GM18868 (cell line): ENCODE data around the gene NCBP2L.
A peak's percentile ranks its signal among the peaks of the same experiment; 100 is the strongest.
"Not testable (repeated sequence)": the region's sequence is repeated elsewhere in the genome, so short reads cannot be mapped to it uniquely, and the experiment has no call there.

ENCODE experiments used
- ATAC-seq: cut with Tn5 transposase; IDR thresholded peaks from one replicate; pipeline ENCODE4 v1.9.1; 2021; ENCODE audit warnings: mild to moderate bottlenecking, moderate library complexity; ENCODE audit not compliant: unreplicated experiment

The NCBP2L gene

DNA sequence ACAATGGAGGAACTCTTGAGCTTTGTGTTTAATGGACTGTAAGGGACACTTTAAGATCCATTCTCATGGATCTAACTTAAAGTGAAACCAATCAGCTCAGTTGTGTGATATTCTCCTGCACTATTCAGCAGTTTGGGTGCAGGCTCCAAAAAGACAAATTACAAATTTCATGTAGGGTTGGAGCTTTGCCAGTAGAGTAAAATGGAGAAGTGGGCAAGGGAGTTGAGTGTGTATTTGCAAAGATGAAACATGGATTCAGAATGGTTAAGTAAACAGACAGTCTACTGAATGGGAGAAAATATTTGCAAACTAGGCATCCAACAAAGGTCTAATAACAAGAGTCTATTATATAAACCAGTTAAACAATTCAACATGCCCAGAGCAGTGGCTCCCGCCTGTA lies 26.9 kb downstream of the NCBP2L start:
- no peak for ATAC-seq

DNA sequence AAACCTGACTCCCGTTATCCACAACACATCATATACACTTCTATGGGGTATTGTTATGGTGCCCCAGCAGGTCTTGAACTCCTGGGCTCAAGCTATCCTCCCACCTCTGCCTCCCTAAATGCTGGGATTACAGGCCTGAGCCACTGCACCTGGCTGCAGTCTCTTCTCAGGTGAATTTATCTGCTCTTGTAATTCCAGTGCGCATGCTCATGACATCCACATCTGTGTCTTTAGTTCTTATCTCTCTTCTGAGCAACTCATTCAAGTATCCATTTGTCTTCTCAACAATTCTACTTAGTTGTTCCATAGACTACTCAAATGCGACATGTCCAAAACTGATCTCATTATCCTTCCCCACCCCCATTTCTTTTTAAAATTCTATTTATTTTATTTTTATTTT lies 27.6 kb downstream of the NCBP2L start:
- ATAC-seq, result no peak

DNA sequence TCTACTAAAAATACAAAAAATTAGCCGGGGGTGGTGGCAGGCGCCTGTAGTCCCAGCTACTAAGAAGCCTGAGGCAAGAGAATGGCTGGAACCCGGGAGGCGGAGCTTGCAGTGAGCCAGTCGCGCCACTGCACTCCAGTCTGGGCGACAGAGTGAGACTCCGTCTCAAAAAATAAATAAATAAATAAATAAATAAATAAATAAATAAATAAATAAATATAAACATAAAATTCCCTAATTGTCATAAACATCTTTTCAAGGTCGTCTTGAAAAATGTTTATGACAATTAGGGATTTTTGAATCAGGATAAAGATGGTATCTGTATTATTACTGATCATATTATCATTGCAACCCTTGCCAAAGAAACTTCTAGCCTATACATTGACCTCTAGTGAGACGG lies 32.5 kb downstream of the NCBP2L start:
- ATAC-seq, result not testable (repeated sequence)

DNA sequence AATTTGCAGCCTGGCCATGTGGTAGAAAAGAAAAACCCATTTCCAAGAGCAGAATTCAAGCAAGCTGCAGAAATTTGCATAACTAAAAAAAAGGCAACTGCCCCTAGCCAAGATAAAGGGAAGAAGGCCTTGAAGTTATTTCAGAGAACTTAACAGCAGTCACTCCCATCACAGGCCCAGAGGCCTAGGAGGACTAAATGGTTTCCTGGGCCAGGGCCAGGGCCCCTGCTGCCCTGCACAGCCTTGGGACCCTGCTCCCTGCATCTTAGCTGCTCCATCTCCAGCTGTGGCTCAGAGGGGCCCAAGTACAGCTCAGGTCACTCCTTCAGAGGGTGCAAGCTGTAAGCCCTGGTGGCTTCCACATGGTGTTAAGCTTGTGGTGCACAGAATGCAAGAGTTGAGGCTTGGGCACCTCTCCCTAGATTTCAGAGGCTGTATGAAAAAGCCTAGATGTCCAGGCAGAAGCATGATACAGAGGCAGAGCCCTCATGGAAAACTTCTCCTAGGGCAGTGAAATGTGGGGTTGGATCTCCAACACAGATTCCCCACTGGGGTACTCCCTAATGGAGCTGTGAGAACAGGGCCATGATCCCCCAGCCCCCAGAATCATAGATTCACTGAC lies 41.5 kb downstream of the NCBP2L start:
- ATAC-seq, result no peak

DNA sequence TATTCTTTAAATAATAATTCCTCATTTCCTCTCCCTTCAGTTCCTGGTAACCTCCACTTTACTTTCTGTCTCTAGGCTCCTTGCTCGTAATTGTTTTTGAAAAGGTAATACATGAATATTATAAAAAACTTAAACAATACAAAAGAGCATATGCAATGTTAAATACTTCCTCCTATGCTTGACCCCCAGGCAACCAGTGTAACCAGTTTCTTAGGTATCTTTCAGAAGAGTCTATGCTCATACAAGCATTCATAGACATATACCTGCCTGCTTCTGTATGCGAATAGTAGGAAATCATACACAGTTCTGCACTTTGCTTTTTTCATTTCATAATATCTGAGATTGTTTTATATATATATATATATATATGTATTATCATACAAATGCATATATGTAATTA lies 45.5 kb downstream of the NCBP2L start:
- no peak for ATAC-seq

DNA sequence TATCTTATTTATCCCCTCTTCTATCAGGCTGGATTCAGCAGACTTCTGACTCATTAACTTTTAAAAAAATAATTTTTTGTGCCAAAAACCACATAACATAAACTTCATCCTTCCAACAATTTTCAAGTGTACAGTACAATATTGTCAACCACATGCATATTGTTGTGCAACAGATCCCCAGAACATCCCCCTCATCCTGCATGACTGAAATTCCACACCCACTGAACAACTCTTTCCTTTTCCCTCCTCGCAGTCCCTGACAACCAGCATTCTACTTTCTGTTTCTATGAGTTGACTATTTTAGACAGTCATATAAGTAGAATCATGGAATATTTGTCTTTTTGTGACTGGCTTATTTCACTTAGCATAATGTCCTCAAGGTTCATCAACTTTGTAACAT lies 45.9 kb downstream of the NCBP2L start:
- ATAC-seq, result no peak

DNA sequence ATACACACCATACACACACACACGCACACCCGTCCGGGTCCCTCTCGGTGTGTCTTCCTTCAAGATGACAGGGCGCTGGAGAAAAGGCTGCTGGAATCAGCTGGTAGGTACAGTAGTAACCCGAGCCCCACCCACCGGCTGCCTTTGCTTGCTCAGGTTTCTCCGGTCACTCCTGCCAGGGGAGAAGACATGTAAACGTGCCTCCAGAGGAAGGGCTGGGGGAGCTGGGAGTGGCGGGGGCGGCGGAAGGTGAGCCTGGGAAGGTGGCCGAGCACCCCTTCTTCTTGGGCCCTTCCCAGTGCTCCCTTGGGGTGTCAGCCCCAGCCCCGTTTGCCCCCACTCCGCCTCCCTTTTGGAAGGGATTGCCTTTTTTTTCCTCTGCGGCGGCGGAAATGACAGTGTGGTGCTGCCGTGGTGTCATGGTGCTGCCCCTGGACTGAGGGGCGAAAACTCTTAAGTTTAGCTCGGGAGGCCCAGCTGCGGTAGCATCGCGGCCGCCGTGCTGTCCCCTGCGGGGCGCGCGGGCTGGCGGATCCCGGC lies 48.2 kb downstream of the NCBP2L start, which contains the start of gene MID2:
Gene MID2 (plus strand): TSS at position 169 of the 540 bp plus-strand sequence. CDS start 561 bp downstream, outside the sequence.
- peak; percentile 51 for ATAC-seq

DNA sequence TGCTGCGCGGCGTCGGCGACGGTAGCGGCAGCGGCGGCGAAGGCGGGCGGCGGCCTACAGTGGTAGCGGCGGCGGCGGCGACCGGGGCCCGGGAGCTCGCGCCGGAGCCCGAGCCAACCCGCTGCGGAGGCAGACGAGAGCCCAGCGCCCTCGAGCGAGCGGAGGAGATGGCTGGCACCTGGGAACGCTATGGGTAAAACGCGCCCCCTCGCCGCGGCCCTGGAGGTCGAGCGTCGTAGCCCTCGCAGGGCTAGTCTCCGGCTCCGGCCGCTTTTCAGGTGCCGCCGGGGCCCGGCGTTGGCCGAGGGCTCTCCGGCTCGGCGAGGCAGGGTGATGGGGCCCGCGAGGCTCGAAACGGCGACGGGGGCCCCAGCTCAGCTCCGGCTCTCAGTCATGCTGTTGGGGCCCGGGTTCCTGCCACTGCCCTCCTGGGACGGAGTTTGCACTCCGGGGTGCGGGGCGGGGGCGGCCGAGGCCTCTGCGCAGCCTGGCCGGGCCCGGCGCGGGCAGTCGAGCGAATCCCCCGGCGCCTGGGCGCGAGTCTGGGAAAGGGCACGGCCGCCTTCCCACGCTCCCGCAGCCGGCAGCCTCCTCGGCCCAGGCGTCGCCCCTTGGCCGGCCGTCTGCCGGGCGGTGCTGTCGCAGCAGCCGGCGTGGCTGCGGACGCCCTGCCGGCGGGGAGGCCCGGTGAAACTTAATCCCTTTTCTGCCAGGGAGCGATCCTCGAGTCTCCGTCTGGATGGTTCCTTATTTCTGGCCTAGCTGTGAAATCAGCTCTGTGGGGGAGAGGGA lies 48.9 kb downstream of the NCBP2L start:
- ATAC-seq, result peak; percentile 58

DNA sequence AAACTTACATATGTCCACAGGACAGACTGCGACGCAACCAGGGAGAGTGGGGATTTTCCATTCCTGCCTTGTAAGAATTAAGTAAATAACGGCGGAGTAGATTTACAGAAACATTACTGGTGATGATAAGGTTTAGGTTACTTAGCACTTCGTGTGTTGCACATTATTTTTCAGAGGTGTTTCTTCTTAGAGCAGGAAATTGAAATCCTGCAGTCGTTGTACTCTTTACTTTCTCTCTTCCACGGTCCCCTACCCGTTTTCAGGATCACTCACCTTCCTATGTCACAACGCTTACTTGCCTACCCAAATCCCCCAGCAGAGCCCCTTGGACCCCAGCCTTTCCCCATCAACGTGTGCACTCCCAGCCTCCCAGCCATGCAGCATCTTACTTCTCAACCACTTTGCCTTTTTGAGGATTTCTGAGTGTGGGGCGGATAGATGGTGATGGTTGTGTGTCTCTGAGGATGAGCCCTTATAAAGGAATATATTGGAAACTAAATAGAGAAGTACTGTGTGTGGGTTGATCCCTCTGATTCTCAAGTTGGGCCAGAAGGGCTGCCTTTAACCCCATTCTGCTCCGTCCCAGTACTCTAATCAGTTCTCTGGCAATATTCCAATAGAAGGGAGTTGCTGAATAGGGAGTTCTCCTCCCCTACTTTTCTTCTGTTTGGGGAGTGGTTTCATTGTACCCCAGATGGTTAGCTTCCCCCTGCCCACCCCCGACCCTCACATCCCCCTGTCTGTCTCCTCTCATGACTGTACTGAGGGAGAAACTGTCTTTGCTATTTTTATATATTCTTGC lies 49.7 kb downstream of the NCBP2L start:
- no peak for ATAC-seq

DNA sequence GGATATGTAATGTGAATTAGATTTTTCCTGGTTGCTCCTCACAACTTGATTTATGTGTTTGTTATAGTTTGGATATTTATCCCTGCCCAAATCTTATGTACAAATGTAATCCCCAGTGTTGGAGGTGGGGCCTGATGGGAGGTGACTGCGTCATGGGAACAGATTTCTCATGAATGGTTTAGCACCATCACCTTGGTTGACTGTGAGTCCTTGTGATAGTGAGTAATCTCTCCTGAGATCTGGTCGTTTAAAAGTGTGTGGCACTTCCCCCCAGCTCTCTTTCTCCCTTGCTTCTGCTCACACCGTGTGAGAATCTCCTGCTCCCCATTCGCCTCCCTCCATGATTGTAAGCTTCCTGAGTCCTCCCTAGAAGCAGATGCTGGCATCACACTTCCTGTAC lies 50.3 kb downstream of the NCBP2L start:
- no peak for ATAC-seq

DNA sequence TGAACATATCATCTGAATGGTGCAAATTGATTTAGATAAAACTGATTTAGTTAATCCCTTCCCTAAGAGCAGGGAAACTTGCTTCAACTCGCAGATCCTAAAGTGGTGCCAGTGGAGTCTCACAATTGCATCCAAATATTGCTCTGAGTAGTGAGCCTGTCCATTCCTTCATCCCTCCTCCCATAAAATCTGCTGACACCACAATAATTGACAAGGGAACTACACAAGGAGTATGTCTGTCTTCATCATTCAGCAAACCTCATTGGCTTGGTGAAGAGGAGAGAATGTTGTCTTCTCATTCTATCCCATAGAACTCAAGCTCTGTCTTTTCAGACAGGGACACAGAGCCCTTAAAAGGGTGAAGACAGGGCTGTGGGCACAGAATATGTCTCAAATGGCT lies 52.3 kb downstream of the NCBP2L start:
- no peak for ATAC-seq

DNA sequence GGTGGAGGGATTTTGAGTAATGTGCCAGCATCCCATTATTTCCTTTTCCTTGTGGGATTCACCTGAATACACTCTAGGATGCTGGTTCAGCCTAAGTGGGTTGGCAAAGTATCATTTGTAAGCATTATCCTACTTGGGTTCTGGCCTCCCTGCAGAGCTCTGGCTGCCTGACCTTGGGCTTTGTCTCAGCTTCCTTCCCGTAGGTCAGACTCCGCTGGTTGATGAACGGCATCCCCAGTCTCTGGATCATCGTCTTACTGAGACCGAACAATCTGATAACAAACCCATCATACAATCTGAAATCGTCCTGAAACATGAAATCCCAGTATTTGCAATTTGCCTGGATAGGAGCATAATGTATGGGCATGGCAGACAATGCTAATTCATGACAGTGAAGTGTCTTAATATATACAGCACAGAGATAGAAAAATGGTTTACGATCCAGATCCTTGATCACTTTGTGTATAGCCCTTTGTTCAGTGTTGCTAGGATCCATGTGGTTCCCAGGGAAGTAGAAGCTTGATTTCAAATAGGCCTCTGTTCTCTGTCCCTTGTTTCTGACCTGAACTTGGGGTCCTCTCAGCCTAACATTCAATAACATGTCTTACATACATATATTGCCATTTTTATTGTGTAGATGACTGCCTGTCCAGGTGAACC lies 53.7 kb downstream of the NCBP2L start:
- no peak for ATAC-seq

DNA sequence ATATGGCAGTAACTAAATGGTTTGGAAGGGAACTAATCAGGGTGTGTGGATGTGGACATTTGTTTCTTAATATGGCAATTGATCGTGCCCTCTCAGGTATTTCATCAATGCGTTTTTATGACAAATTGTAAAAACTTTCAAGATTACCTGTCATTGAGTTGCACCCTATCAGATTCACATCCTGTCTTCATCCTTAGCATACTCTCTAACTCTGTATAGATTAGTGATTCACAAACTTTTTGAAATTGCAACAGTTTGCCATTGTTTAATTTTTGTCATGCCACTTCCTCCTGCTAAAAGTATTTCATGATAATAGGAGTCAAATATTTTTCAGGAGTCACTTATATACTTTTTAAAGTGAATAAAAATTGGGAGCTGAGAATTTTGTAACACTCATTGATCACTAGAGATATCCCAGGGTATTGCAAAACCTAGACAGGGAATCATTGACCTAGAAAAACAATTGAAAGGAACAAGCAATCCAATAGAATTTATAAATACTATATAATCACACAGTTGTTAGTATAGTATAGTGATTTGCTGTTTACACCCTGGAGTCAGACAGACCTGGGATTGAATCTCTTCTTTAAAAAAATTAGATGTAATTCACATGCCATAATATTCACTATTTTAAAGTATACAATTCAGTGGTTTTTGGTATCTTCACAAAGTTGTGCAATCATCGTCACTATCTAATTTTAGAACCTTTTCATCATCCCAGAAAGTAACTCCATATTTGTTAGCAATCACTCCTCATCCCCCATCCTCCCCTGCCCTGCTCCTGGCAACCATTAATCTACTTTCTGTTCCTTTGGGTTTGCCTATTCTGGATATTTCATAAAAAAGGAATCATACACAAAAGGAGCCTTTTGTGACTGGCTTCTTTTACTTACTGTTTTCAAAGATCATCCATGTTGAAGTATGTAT lies 57.0 kb downstream of the NCBP2L start:
- ATAC-seq, result no peak

DNA sequence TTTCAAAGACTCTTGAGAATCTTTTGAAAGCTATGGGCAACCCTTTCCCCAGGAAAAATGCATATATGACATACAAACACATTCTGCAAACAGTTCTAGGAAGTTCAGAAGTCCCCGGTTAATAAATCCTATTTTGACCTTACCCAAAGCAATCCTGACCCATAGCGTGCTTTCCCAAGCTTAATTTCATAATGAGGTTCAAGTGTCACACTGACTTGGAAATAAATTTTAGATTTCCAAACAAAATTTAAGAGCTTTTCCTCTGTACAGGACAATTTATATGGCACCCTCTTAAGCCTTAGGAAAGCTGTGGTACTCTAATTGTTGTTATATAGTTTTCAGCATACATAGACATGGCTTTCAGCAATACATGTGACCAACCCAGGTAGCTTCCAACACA lies 59.4 kb downstream of the NCBP2L start:
- ATAC-seq, result no peak

DNA sequence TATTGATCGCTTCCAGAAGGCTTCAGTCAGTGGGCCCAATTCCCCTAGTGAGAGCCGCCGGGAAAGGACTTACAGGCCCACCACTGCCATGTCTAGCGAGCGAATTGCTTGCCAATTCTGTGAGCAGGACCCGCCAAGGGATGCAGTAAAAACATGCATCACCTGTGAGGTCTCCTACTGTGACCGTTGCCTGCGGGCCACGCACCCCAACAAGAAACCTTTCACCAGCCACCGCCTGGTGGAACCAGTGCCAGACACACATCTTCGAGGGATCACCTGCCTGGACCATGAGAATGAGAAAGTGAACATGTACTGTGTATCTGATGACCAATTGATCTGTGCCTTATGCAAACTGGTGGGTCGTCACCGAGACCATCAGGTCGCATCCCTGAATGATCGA lies 63.4 kb downstream of the NCBP2L start:
- no peak for ATAC-seq

DNA sequence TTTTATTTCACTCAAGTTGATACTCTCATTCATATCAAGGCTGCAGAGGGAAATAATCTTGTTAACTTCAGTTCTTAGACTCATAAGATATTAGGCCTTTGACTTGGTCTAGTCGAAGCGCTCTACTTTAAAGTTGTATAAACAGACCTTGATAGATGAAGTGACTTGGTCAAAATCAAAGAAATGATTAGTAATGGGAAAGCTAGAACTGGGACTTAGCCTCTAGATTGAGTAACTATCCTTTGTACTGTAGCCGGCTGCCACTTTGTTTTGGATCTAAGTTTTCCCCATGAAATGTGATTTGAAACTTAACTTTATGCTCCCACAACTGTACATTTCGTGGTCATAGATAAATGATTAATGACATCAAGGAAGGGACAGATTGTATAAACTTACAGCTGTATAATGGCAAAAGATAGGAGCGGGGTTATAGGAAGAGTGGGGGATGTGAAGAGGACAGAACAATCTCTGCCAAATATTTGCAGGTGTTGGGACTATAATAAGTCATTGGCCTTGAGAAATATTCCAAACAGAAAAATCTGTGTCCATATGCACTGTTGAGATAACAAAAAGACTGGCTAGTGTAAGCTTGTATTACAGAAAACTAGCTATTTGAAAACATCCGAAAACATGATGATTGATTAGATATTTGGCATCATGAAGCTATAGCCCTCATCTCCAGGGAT lies 65.3 kb downstream of the NCBP2L start:
- no peak for ATAC-seq
